H1 (cell line): Measurements from ENCODE around the gene RNF215. TPM values are rescaled to one million over a fixed set of nuclear protein-coding genes. Genes with fewer than 3 reads are reported as not detected.

ENCODE experiments used
- CTCF ChIA-PET: fragments of 300-600 bp; sonication (Branson Sonifier 250); formaldehyde crosslinking; loops from one replicate; lab custom pipeline; 2021; ENCODE audit not compliant: partially characterized antibody; lab: Charles Lee
- POLR2A ChIA-PET: fragments of 300-600 bp; sonication (Branson Sonifier 250); formaldehyde crosslinking; loops from one replicate; lab custom pipeline; 2021; ENCODE audit warnings: inconsistent platforms; ENCODE audit not compliant: partially characterized antibody; lab: Charles Lee
- DNase-seq, 2 experiments: peaks; one replicate each; pipeline versions ENCODE4 v3.0.0 to v3.0.0-alpha.2; 2010 to 2022; ENCODE audit warnings: low spot score in 2 of 2, low read depth in 1 of 2, mixed read lengths in 1 of 2
- FAIRE-seq: peaks from 2 replicates; lab custom pipeline; 2011; peaks lifted over from hg19 to GRCh38; lab: Jason Lieb, UNC
- H2AFZ ChIP-seq: 2 replicates; pipeline ENCODE4 v1.8.1; 2012; ENCODE audit warnings: low read length, inconsistent platforms
- H2AK5ac ChIP-seq: 2 replicates; pipeline ENCODE4 v1.6.1; 2013; ENCODE audit warnings: low read depth, low read length
- H2BK120ac ChIP-seq: replicated peaks from 2 replicates; pipeline ENCODE3; 2013; ENCODE audit warnings: low read depth, low read length, inconsistent platforms
- H2BK12ac ChIP-seq: 2 replicates; pipeline ENCODE4 v1.6.1; 2013; ENCODE audit warnings: low read depth, low read length
- H2BK15ac ChIP-seq: 2 replicates; pipeline ENCODE4 v1.6.1; 2013; ENCODE audit warnings: low read length
- H2BK20ac ChIP-seq: 2 replicates; pipeline ENCODE4 v1.6.1; 2013; ENCODE audit warnings: low read length
- H2BK5ac ChIP-seq: 2 replicates; pipeline ENCODE4 v1.6.1; 2013; ENCODE audit warnings: low read depth, low read length
- H3K14ac ChIP-seq: 2 replicates; pipeline ENCODE4 v1.6.1; 2013; ENCODE audit warnings: inconsistent platforms; ENCODE audit not compliant: insufficient read length
- H3K18ac ChIP-seq: 2 replicates; pipeline ENCODE4 v1.6.1; 2013; ENCODE audit warnings: low read length; ENCODE audit errors: extremely low read depth
- H3K23ac ChIP-seq: 2 replicates; pipeline ENCODE4 v1.6.1; 2013; ENCODE audit warnings: inconsistent platforms; ENCODE audit not compliant: insufficient read length
- H3K23me2 ChIP-seq: 2 replicates; pipeline ENCODE4 v1.6.1; 2013; ENCODE audit warnings: low read depth, low read length
- H3K27ac ChIP-seq: 2 replicates; pipeline ENCODE4 v1.6.1; 2011; ENCODE audit warnings: low read depth, low read length, inconsistent platforms
- H3K27me3 ChIP-seq, 4 experiments: replicated peaks in 1 of 4; 1 replicate in 1 of 4; 2 replicates in 3 of 4; pipeline versions ENCODE4 v1.6.1 to v1.8.1; 2011 to 2013; ENCODE audit warnings: low read length in 3 of 4, mild to moderate bottlenecking in 3 of 4, inconsistent platforms in 2 of 4, mixed read lengths in 2 of 4, moderate library complexity in 1 of 4; ENCODE audit not compliant: control insufficient read depth in 3 of 4, insufficient read depth in 3 of 4; ENCODE audit errors: extremely low read depth in 1 of 4
- H3K36me3 ChIP-seq, 4 experiments: 2 replicates each; pipeline versions ENCODE4 v1.6.1 to v1.8.1; 2011 to 2013; ENCODE audit warnings: mild to moderate bottlenecking in 4 of 4, low read length in 3 of 4, moderate library complexity in 2 of 4, control low read depth in 1 of 4, inconsistent platforms in 1 of 4; ENCODE audit not compliant: insufficient read depth in 4 of 4, control insufficient read depth in 2 of 4
- H3K4ac ChIP-seq: replicated peaks from 2 replicates; pipeline ENCODE3; 2013; ENCODE audit warnings: low read length, low read depth, mixed read lengths, inconsistent platforms; ENCODE audit not compliant: insufficient read length
- H3K4me1 ChIP-seq, 4 experiments: replicated peaks in 1 of 4; 1 replicate in 1 of 4; 2 replicates in 3 of 4; pipeline versions ENCODE4 v1.6.1 to v1.8.1; 2011 to 2013; ENCODE audit warnings: low read length in 3 of 4, inconsistent platforms in 2 of 4, mixed read lengths in 1 of 4; ENCODE audit not compliant: insufficient read depth in 4 of 4, control insufficient read depth in 3 of 4
- H3K4me2 ChIP-seq, 2 experiments: 2 replicates each; pipeline versions ENCODE4 v1.6.1 to v1.8.1; 2011 to 2013; ENCODE audit warnings: low read depth in 2 of 2, low read length in 2 of 2, control low read depth in 1 of 2, inconsistent platforms in 1 of 2, mild to moderate bottlenecking in 1 of 2; ENCODE audit not compliant: insufficient read depth in 1 of 2
- H3K4me3 ChIP-seq, 4 experiments: fragments of 200-600, 300-600 bp in 1 of 4; sonication (generic), shearing (Covaris generic), sonication (Bioruptor Twin) in 1 of 4; 2 replicates each; pipeline versions ENCODE4 v1.5.1 to v1.8.1; 2011 to 2016; ENCODE audit warnings: low read length in 4 of 4, low read depth in 3 of 4, control low read depth in 2 of 4, inconsistent platforms in 2 of 4, mild to moderate bottlenecking in 2 of 4, mixed read lengths in 1 of 4, moderate library complexity in 1 of 4; ENCODE audit not compliant: insufficient read depth in 2 of 4; ENCODE audit errors: extremely low read depth in 1 of 4
- H3K56ac ChIP-seq: replicated peaks from 2 replicates; pipeline ENCODE3; 2013; ENCODE audit warnings: low read depth, mild to moderate bottlenecking, mixed read lengths, low read length, inconsistent platforms; ENCODE audit not compliant: insufficient read length
- H3K79me1 ChIP-seq: 2 replicates; pipeline ENCODE4 v1.6.1; 2013; ENCODE audit warnings: low read depth, low read length, control low read depth
- H3K79me2 ChIP-seq, 2 experiments: 2 replicates each; pipeline versions ENCODE4 v1.6.1 to v1.8.1; 2012 to 2013; ENCODE audit warnings: low read length in 2 of 2, mild to moderate bottlenecking in 2 of 2, inconsistent platforms in 1 of 2; ENCODE audit not compliant: insufficient read depth in 2 of 2, control insufficient read depth in 1 of 2
- H3K9ac ChIP-seq, 4 experiments: replicated peaks in 1 of 4; 1 replicate in 1 of 4; 2 replicates in 3 of 4; pipeline versions ENCODE4 v1.6.1 to v1.8.1; 2011 to 2013; ENCODE audit warnings: low read depth in 3 of 4, low read length in 3 of 4, control low read depth in 2 of 4, mild to moderate bottlenecking in 2 of 4, moderate library complexity in 2 of 4, inconsistent platforms in 1 of 4; ENCODE audit errors: extremely low read depth in 1 of 4
- H3K9me3 ChIP-seq, 2 experiments: 2 replicates each; pipeline versions ENCODE4 v1.6.1 to v1.8.1; 2012 to 2013; ENCODE audit warnings: mild to moderate bottlenecking in 2 of 2, moderate library complexity in 2 of 2, control low read depth in 1 of 2, inconsistent platforms in 1 of 2, low read depth in 1 of 2, low read length in 1 of 2, mixed read lengths in 1 of 2; ENCODE audit not compliant: insufficient read depth in 2 of 2
- H4K20me1 ChIP-seq, 2 experiments: replicated peaks in 1 of 2; 2 replicates each; pipeline versions ENCODE3 to v1.8.1; 2011 to 2013; ENCODE audit warnings: inconsistent platforms in 2 of 2, low read length in 2 of 2, mild to moderate bottlenecking in 1 of 2; ENCODE audit not compliant: insufficient read depth in 2 of 2, control insufficient read depth in 1 of 2
- H4K5ac ChIP-seq: 2 replicates; pipeline ENCODE4 v1.6.1; 2013; ENCODE audit warnings: low read length, low read depth, mixed read lengths, inconsistent platforms; ENCODE audit not compliant: insufficient read length
- H4K8ac ChIP-seq: 2 replicates; pipeline ENCODE4 v1.8.0; 2013; ENCODE audit warnings: mild to moderate bottlenecking, moderate library complexity, low read length, inconsistent platforms; ENCODE audit not compliant: insufficient read depth; ENCODE audit errors: extremely low read depth
- H4K91ac ChIP-seq: replicated peaks from 2 replicates; pipeline ENCODE3; 2013; ENCODE audit warnings: low read length, mixed read lengths, inconsistent platforms; ENCODE audit not compliant: insufficient read length
- CBX5 ChIP-seq: fragments of 300-800, 300-1000 bp; sonication (generic); IDR thresholded peaks from 2 replicates; pipeline ENCODE4 v1.7.1; 2016; ENCODE audit warnings: antibody characterized with exemption, low read length, low read depth
- HDAC2 ChIP-seq, 2 experiments: fragments of 300-600 bp in 1 of 2; sonication (generic) in 1 of 2; IDR thresholded peaks; 2 replicates each; pipeline ENCODE4 v1.6.1; 2011 to 2012; ENCODE audit warnings: low read depth in 2 of 2, low read length in 2 of 2, mild to moderate bottlenecking in 2 of 2, moderate library complexity in 2 of 2, borderline replicate concordance in 1 of 2, inconsistent platforms in 1 of 2
- JUN ChIP-seq: IDR thresholded peaks from 2 replicates; pipeline ENCODE4 v1.6.1; 2011; ENCODE audit warnings: low read depth, mild to moderate bottlenecking, improper control_type of control experiment, low read length
- JUND ChIP-seq: IDR thresholded peaks from 2 replicates; pipeline ENCODE4 v1.6.1; 2011; ENCODE audit warnings: mild to moderate bottlenecking, improper control_type of control experiment, low read length
- NRF1 ChIP-seq: IDR thresholded peaks from 2 replicates; pipeline ENCODE4 v1.6.1; 2011; ENCODE audit warnings: mild to moderate bottlenecking, low read depth, low read length, improper control_type of control experiment
- POU5F1 ChIP-seq: IDR thresholded peaks from 2 replicates; pipeline ENCODE4 v1.6.1; 2011; ENCODE audit warnings: low read depth, mild to moderate bottlenecking, low read length, moderate library complexity
- RBBP5 ChIP-seq: IDR thresholded peaks from 2 replicates; pipeline ENCODE4 v1.7.1; 2012; ENCODE audit warnings: low read depth, mild to moderate bottlenecking, inconsistent platforms, low read length, moderate library complexity, borderline replicate concordance
- RFX5 ChIP-seq: IDR thresholded peaks from 2 replicates; pipeline ENCODE4 v1.6.1; 2011; ENCODE audit warnings: low read depth, low read length, improper control_type of control experiment, borderline replicate concordance
- SAP30 ChIP-seq: fragments of 300-600 bp; sonication (generic); IDR thresholded peaks from 2 replicates; pipeline ENCODE4 v1.7.1; 2012; ENCODE audit warnings: low read length, moderate library complexity, mild to moderate bottlenecking, inconsistent platforms; ENCODE audit not compliant: insufficient read depth, insufficient replicate concordance
- SP1 ChIP-seq: IDR thresholded peaks from 2 replicates; pipeline ENCODE4 v1.6.1; 2011; ENCODE audit warnings: low read depth, low read length
- WGBS, 2 experiments: shearing (Covaris generic) in 1 of 2; methylation state at CpG; one replicate each; pipeline versions ENCODE4 v1.1.6 to v1.1.7; 2013 to 2015; ENCODE audit warnings: low lambda C conversion rate in 2 of 2, mixed read lengths in 2 of 2, inconsistent platforms in 1 of 2, low coverage in 1 of 2, missing lambda C conversion rate in 1 of 2; ENCODE audit not compliant: insufficient replicate concordance in 2 of 2, insufficient coverage in 1 of 2, insufficient read length in 1 of 2; ENCODE audit errors: extremely low coverage in 1 of 2, missing lambda C conversion rate in 1 of 2; 5-methylcytosine and 5-hydroxymethylcytosine counted together
- polyA plus RNA-seq, 7 experiments: library from polyadenylated mRNA; depleted of rRNA in 3 of 7; stranded (reverse) in 5 of 7; unstranded in 2 of 7; fragments of >200 nt in 5 of 7; fragments of 200-250 nt in 2 of 7; gene quantifications; 1 replicate in 5 of 7; 2 replicates in 1 of 7; 4 replicates in 1 of 7; pipeline versions ENCODE4 v1.2.1 to v1.2.3, GENCODE V29; 2011 to 2013; ENCODE audit warnings: missing spikeins in 2 of 7, mixed read lengths in 2 of 7
- total RNA-seq: library from RNA; stranded (reverse); fragmentation: NEBNext Ultra II Directional; extraction: Animal tissue kit (Norgen Biotek cat#: 25700); gene quantifications from 2 replicates; pipeline ENCODE4 v1.2.1, GENCODE V29; 2021
- TF ChIP-seq, protein P1 (sequence below): IDR thresholded peaks from 2 replicates; pipeline ENCODE4 v1.6.1; 2011; ENCODE audit warnings: low read depth, mild to moderate bottlenecking, low read length; ENCODE audit not compliant: insufficient read depth
- TF ChIP-seq, protein P2 (sequence below): IDR thresholded peaks from 2 replicates; pipeline ENCODE4 v1.6.1; 2012; ENCODE audit warnings: inconsistent platforms

The RNF215 gene
- total and polyA plus RNA-seq, 2 of the 8 experiments (the other 6 are each of a cell fraction or from before 2014, with no cell fraction given) = 13.1 to 19.0 TPM

DNA sequence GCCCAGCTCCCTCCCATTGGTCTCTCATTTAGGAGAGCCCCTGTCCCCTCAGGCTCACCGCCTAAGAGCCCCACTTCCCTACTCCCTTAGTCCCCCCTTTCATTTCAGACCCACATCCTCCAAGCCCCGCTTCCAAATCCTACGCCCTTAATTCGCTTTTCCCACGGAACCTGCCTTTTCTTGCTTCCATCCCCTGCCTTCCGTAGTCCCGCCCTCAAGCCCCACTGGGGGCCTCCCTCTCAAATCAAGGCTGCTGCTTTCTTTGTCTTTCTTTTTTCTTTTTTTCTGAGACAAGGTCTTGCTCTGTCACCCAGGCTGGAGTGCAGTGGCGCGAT lies 30.0 kb downstream of the RNF215 start:
- Histone ChIP-seq H2AFZ (peak overlapping the region; percentile 73), H3K23ac (no peak overlapping the region), H3K4me2 (peak overlapping the region; percentile 61 to 70), H4K91ac (no peak overlapping the region), H3K9ac (peak overlapping the region in 3 of 4 experiments; percentile 73 to 97 (median 92); a peak in 6 of 7 replicates), H3K79me2 (peaks cover 15 to 40% of the 10 kb centered on the region in 2 experiments), H3K4me1 (peaks cover 2 to 11% (median 4%) of the 10 kb centered on the region in 4 experiments), H3K56ac (no peak overlapping the region), H3K18ac (peak overlapping the region; percentile 78; the same call in 1 of the 2 replicates), H3K4me3 (peak overlapping the region; percentile 78 to 93 (median 91)), H3K79me1 (peaks cover 17% of the 10 kb centered on the region), H3K27me3 (no peaks in the 10 kb centered on the region), H2AK5ac (no peak overlapping the region), H2BK120ac (no peak overlapping the region), H4K8ac (peak overlapping the region; percentile 35), H2BK5ac (peak overlapping the region; percentile 68; the same call in 1 of the 2 replicates), H3K36me3 (peaks cover 4 to 12% (median 9%) of the 10 kb centered on the region in 4 experiments; a peak in 6 of 8 replicates), H3K23me2 (peaks cover 2% of the 10 kb centered on the region; the same call in 1 of the 2 replicates), H4K5ac (no peak overlapping the region), H3K14ac (no peak overlapping the region), H4K20me1 (peaks cover 7 to 11% of the 10 kb centered on the region in 2 experiments), H3K27ac (peak overlapping the region; percentile 93), H2BK15ac (no peak overlapping the region; the same call in 1 of the 2 replicates), H2BK12ac (0 out of 2 replicates have a peak overlapping the region, but pooled peaks have one; percentile 33), H2BK20ac (no peak overlapping the region), H3K4ac (no peak overlapping the region), H3K9me3 (no peaks in the 10 kb centered on the region)
- CTCF ChIA-PET = interaction anchor here (0.8 to 2.1 kb wide), 5 partner anchors 30 to 74 kb away, joined by 3 to 9 read pairs (median 3); partner anchors contain the start of gene TBC1D10A
- DNase-seq (no peak), FAIRE-seq (no peak)
- POLR2A ChIA-PET = interaction anchor here (0.7 to 11.5 kb wide), 26 partner anchors 9 to 1032 kb away, joined by 3 to 129 read pairs (median 5); partner anchors contain the start of genes CASTOR1, MTFP1, RNF215 and SEC14L2
- 2% methylated on average over 9 of the region's 9 CpGs; no CpG with 5 or more reads in 1 of the 2 experiments for WGBS, 2 experiments
- TF ChIP-seq, protein P1, sequence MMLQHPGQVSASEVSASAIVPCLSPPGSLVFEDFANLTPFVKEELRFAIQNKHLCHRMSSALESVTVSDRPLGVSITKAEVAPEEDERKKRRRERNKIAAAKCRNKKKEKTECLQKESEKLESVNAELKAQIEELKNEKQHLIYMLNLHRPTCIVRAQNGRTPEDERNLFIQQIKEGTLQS = no peak
- TF ChIP-seq CBX5 (no peak), JUND (no peak), RBBP5 (no peak), JUN (no peak), SAP30 (no peak), NRF1 (no peak), RFX5 (no peak), POU5F1 (no peak), HDAC2 (IDR thresholded peaks at IDR 0.05; ENCODE audit: borderline replicate concordance in 1 of 2, low read depth in 2 of 2, low read length in 2 of 2) (peak in 1 of 2 experiments; percentile 23; a peak in 1 of 4 replicates), SP1 (0 out of 2 replicates have a peak, but pooled peaks have one; percentile 30)
- TF ChIP-seq, protein P2, sequence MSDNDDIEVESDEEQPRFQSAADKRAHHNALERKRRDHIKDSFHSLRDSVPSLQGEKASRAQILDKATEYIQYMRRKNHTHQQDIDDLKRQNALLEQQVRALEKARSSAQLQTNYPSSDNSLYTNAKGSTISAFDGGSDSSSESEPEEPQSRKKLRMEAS = no peak
